CD4-positive, CD25-positive, alpha-beta regulatory T cell (primary cell): ENCODE measurements around the gene HOPX. TPM values are rescaled to one million over a fixed set of nuclear protein-coding genes. Genes with fewer than 3 reads are reported as not detected.
"Not testable (repeated sequence)": the region's sequence is repeated elsewhere in the genome, so short reads cannot be mapped to it uniquely, and the experiment has no call there.

ENCODE experiments used
- ATAC-seq, 2 donors: fragments of 150-1000 bp; cut with Tn5 transposase; one replicate each; pipeline ENCODE4 v1.10.0; 2021; ENCODE audit warnings: low read depth in 2 of 2, moderate number of reproducible peaks in 2 of 2, moderate library complexity in 1 of 2
- DNase-seq, 3 donors: peaks; one replicate each; pipeline versions ENCODE4 v3.0.0 to v3.0.0-alpha.2; 2012 to 2022; ENCODE audit warnings: mixed read lengths in 1 of 3
- H3K27ac ChIP-seq: one replicate; pipeline ENCODE4 v1.7.0; 2013; ENCODE audit warnings: mild to moderate bottlenecking, low read length; ENCODE audit not compliant: insufficient read depth, poor library complexity, severe bottlenecking
- H3K27me3 ChIP-seq: one replicate; pipeline ENCODE4 v1.7.0; 2013; ENCODE audit warnings: low read length; ENCODE audit not compliant: control insufficient read depth, insufficient read depth
- H3K36me3 ChIP-seq: one replicate; pipeline ENCODE4 v1.7.0; 2013; ENCODE audit warnings: mild to moderate bottlenecking, low read length, moderate library complexity; ENCODE audit not compliant: control insufficient read depth, insufficient read depth
- H3K4me1 ChIP-seq: 2 replicates; pipeline ENCODE4 v1.7.0; 2013; ENCODE audit warnings: mild to moderate bottlenecking, low read length; ENCODE audit not compliant: insufficient read depth, control insufficient read depth, poor library complexity, severe bottlenecking
- H3K4me3 ChIP-seq: one replicate; pipeline ENCODE4 v1.7.0; 2013; ENCODE audit warnings: low read depth, mild to moderate bottlenecking, low read length, moderate library complexity
- H3K9me3 ChIP-seq, 2 experiments: 1 replicate in 1 of 2; 2 replicates in 1 of 2; pipeline ENCODE4 v1.7.0; 2013; ENCODE audit warnings: low read length in 2 of 2, mild to moderate bottlenecking in 1 of 2, moderate library complexity in 1 of 2; ENCODE audit not compliant: control insufficient read depth in 2 of 2
- H3K27ac Mint-ChIP-seq, 3 donors: one replicate each; pipeline ENCODE4 v1.8.0; 2020 to 2022; ENCODE audit warnings: mild to moderate bottlenecking in 3 of 3, mixed read lengths in 3 of 3, moderate library complexity in 2 of 3
- H3K27me3 Mint-ChIP-seq: one replicate; pipeline ENCODE4 v1.8.0; 2022; ENCODE audit warnings: mild to moderate bottlenecking, mixed read lengths
- H3K36me3 Mint-ChIP-seq: one replicate; pipeline ENCODE4 v1.8.0; 2020; ENCODE audit warnings: mixed read lengths
- H3K4me1 Mint-ChIP-seq, 4 donors: one replicate each; pipeline ENCODE4 v1.8.0; 2020 to 2022; ENCODE audit warnings: mixed read lengths in 4 of 4, mild to moderate bottlenecking in 1 of 4
- H3K4me3 Mint-ChIP-seq, 4 donors: one replicate each; pipeline ENCODE4 v1.8.0; 2020 to 2022; ENCODE audit warnings: mild to moderate bottlenecking in 4 of 4, mixed read lengths in 4 of 4, moderate library complexity in 3 of 4
- H3K9me3 Mint-ChIP-seq, 7 donors: one replicate each; pipeline ENCODE4 v1.8.0; 2020 to 2022; ENCODE audit warnings: mixed read lengths in 7 of 7, mild to moderate bottlenecking in 3 of 7, moderate library complexity in 2 of 7
- polyA plus RNA-seq, 4 donors: library from polyadenylated mRNA; unstranded; fragments of 300-500 nt; fragmentation: Illumina TruSeq; gene quantifications; one replicate each; pipeline ENCODE4 v1.2.3, GENCODE V29; 2021
- total RNA-seq: library from RNA; stranded (reverse); gene quantifications from one replicate; pipeline ENCODE4 v1.2.3, GENCODE V29; 2022

Gene HOPX
- total and polyA plus RNA-seq, 5 donors from 2014 or later: 1.4 to 13.3 (median 5.6) TPM

DNA sequence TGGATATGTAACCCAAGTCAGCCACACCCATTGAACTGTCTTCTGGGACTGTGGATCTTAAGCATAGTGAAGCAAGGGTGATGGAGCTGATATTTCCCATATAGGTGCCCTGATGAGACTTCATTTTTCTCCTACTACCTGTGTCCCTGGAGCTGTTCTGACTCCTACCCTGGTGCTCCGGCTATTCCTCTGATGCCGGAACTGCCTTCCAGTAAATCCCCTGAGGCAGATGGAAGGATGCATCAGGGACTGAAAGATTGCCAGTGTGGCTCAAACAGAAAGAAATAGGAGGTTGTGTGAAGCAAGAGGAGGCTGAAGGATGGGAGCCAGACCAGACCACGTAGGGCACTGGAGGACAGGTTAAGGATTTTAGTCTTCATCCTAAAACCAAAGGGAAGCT, 74.7 kb downstream of the HOPX start:
- H3K36me3 ChIP-seq: no peaks in the 10 kb centered on the region
- peaks cover 4% of the 10 kb centered on the region for H3K27me3 ChIP-seq
- no peaks in the 10 kb centered on the region for H3K27me3 Mint-ChIP-seq
- H3K27ac ChIP-seq: no peak overlapping the region
- DNase-seq (no peak), ATAC-seq (no peak)
- peaks cover 0 to 3% (median 0%) of the 10 kb centered on the region in 7 donors for H3K9me3 Mint-ChIP-seq
- H3K4me3 Mint-ChIP-seq: no peak overlapping the region
- H3K4me1 ChIP-seq: no peaks in the 10 kb centered on the region
- no peak overlapping the region for H3K4me3 ChIP-seq
- no peak overlapping the region for H3K27ac Mint-ChIP-seq
- H3K36me3 Mint-ChIP-seq: no peaks in the 10 kb centered on the region
- H3K9me3 ChIP-seq: no peaks in the 10 kb centered on the region
- H3K4me1 Mint-ChIP-seq: peaks cover 0 to 1% (median 0%) of the 10 kb centered on the region in 4 donors

DNA sequence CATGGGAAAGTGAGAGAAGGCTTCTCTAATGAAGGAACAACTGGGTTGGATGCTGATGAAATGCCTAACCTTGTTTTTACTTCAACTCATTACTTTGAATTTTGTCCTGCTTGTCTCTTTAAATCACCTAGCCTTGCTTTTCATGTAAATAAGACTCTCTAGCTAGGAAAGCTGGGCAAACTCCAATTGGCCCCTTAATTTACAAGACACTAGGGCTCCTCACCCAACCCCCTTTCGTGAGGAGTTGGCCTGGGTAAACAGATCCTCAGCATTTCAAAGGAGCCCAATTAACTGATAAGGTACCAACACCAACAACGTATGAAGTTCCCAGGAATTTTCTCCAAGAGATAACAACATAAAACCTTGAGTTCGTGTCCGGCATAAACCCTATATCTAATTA, 75.6 kb downstream of the HOPX start:
- H3K4me3 Mint-ChIP-seq, H3K4me1 ChIP-seq, ATAC-seq, H3K9me3 ChIP-seq, H3K4me1 Mint-ChIP-seq, H3K27ac Mint-ChIP-seq, H3K36me3 Mint-ChIP-seq, H3K9me3 Mint-ChIP-seq, H3K27ac ChIP-seq, DNase-seq, H3K4me3 ChIP-seq, H3K36me3 ChIP-seq, H3K27me3 ChIP-seq, H3K27me3 Mint-ChIP-seq: not testable (repeated sequence)

DNA sequence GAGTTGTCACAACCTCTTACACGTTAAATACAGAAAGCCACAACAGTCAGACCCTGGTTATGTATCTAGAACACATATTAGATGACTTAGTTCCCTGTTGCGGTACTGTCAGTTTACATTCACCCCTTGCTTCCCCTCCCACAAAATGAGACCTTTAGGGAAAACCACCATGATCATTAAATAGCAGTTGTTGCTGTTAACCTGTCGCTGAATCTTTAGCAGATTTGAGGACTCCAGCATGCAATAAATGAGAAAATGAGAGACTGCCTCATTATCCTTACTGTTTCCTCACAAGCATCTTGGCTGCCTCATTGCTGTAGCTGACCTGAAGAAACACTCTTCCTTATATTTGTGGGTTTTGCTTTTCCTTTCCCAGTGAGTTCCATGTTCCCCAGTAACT, 77.8 kb downstream of the HOPX start:
- DNase-seq: no peak
- no peak overlapping the region for H3K4me3 ChIP-seq
- no peak overlapping the region for H3K27ac Mint-ChIP-seq
- H3K4me3 Mint-ChIP-seq: no peak overlapping the region
- no peaks in the 10 kb centered on the region for H3K36me3 Mint-ChIP-seq
- ATAC-seq: no peak
- H3K4me1 Mint-ChIP-seq: peaks cover 0 to 1% (median 0%) of the 10 kb centered on the region in 4 donors
- H3K27me3 Mint-ChIP-seq: no peaks in the 10 kb centered on the region
- peaks cover 0 to 1% of the 10 kb centered on the region in 2 experiments for H3K9me3 ChIP-seq
- no peaks in the 10 kb centered on the region for H3K36me3 ChIP-seq
- H3K27ac ChIP-seq: no peak overlapping the region
- H3K4me1 ChIP-seq: no peaks in the 10 kb centered on the region
- peaks cover 4% of the 10 kb centered on the region for H3K27me3 ChIP-seq
- peaks cover 0 to 3% (median 0%) of the 10 kb centered on the region in 7 donors for H3K9me3 Mint-ChIP-seq

Other genes with a start within 250 kb of the HOPX start
- 9.0 TPM for gene PPAT, start 245.7 kb downstream of the HOPX start, total RNA-seq
- 10 to 100 TPM in 3 of 4 donors, 1 to 10 TPM in 1; 6.7 to 14.0 (median 12.0) TPM for gene PPAT, start 245.7 kb downstream of the HOPX start, polyA plus RNA-seq
- 21.7 TPM for gene PAICS, start 245.0 kb downstream of the HOPX start, total RNA-seq
- 10 to 100 TPM; 29.8 to 37.3 (median 31.0) TPM for gene PAICS, start 245.0 kb downstream of the HOPX start, polyA plus RNA-seq
- 111 TPM for gene SRP72, start 213.7 kb downstream of the HOPX start, total RNA-seq
- gene SRP72, start 213.7 kb downstream of the HOPX start, polyA plus RNA-seq: 100 to 1,000 TPM; 116 to 196 (median 155) TPM
- gene ARL9, start 175.5 kb downstream of the HOPX start, total RNA-seq: not detected
- gene ARL9, start 175.5 kb downstream of the HOPX start, polyA plus RNA-seq: not detected
- 2.0 TPM for gene SPINK2, start 140.4 kb upstream of the HOPX start, total RNA-seq
- gene SPINK2, start 140.4 kb upstream of the HOPX start, polyA plus RNA-seq: 10 to 100 TPM in 2 of 4 donors, 1 to 10 TPM in 2; 4.2 to 21.2 (median 9.1) TPM
- 68.0 TPM for gene REST, start 226.6 kb upstream of the HOPX start, total RNA-seq
- gene REST, start 226.6 kb upstream of the HOPX start, polyA plus RNA-seq: 100 to 1,000 TPM; 126 to 141 (median 134) TPM